Colonic mucosa (tissue), 4 donors: Measurements from ENCODE around the gene SURF1. TPM values are rescaled to one million over a fixed set of nuclear protein-coding genes. Genes with fewer than 3 reads are reported as not detected.
"Not testable (repeated sequence)": the region's sequence is repeated elsewhere in the genome, so short reads cannot be mapped to it uniquely, and the experiment has no call there.

Source experiments
- DNase-seq: peaks from one replicate; pipeline ENCODE4 v3.0.0-alpha.2; 2020
- H3K27ac ChIP-seq: fragments of 200-600 bp; one replicate; pipeline ENCODE4 v1.8.0; 2021
- H3K27me3 ChIP-seq: fragments of 200-600 bp; one replicate; pipeline ENCODE4 v1.8.0; 2021
- H3K36me3 ChIP-seq: fragments of 200-600 bp; one replicate; pipeline ENCODE4 v1.8.0; 2021
- H3K4me1 ChIP-seq: fragments of 200-600 bp; one replicate; pipeline ENCODE4 v1.8.0; 2021; ENCODE audit warnings: mild to moderate bottlenecking
- H3K4me3 ChIP-seq: fragments of 200-600 bp; one replicate; pipeline ENCODE4 v1.8.0; 2021
- H3K9ac ChIP-seq, 2 donors: one replicate each; pipeline ENCODE4 v1.7.0; 2013; ENCODE audit warnings: control low read depth in 2 of 2, low read depth in 2 of 2, low read length in 2 of 2
- H3K9me3 ChIP-seq: fragments of 200-600 bp; one replicate; pipeline ENCODE4 v1.8.0; 2021
- intact Hi-C: fragments of 100-400 bp; cut with DNase I; formaldehyde crosslinking; loops from one replicate; pipeline ENCODE4 v1.14.1; 2022
- total RNA-seq, 2 donors: library from RNA; stranded (reverse); fragmentation: NEBNext Ultra II Directional in 1 of 2; extraction: Animal tissue kit (Norgen Biotek cat#: 25700) in 1 of 2; gene quantifications; one replicate each; pipeline ENCODE4 v1.2.1, GENCODE V29; 2021
- TF ChIP-seq, protein P1 (sequence below): fragments of 200-600 bp; IDR thresholded peaks from one replicate; pipeline ENCODE4 v1.8.0; 2022; ENCODE audit warnings: antibody characterized with exemption, mild to moderate bottlenecking
- donor health status: healthy.
- donor health status: DM: no; HTN: no; CAD: no.
- donor health status: DM: no; HTN: no; CAD: no.

SURF1 gene
- total RNA-seq, 2 donors from 2014 or later: 63.3 to 66.7 TPM

DNA sequence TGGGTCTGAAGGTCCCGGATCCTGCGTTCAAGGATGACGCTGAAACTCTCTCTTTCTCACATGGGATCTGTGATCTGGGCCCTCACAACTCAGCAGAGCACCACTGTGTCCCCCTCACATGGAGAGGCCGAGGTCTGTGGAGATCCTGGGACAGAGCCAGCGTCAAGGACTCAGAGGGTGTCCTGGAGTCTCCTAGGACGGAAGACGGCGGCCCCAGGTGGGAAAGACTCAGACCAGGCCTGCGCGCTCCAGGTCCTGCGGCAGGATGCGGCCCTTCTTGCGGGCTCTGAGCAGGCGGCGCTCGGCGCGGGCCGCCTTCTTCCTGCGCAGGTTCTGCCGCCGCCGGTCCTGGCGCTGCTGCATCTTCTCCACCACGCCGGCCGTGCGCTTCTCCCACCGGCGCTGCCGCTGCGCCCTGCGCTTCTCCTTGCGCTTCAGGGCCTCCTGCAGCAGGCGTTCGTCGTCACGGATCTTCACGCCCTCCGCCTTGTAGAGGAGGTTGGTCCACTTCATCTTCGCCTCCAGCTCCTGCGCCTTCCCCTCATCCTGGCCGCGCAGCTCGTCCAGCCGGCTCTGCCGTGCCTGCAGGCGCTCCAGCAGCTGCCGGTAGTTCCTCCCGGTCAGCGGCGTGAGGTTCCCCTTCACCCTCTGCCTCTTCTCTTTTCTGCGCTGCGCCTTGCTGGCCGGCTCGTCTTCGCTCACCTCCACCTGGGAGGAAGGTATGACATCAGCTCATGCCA lies 24.5 kb downstream of the SURF1 start:
- intact Hi-C loops: no loop called here
- no peak overlapping the region for H3K27ac ChIP-seq
- DNase-seq: no peak
- H3K36me3 ChIP-seq: peaks cover 29% of the 10 kb centered on the region
- no peak overlapping the region for H3K4me3 ChIP-seq
- H3K9ac ChIP-seq: no peak overlapping the region
- H3K9me3 ChIP-seq: no peaks in the 10 kb centered on the region
- TF ChIP-seq, protein P1, sequence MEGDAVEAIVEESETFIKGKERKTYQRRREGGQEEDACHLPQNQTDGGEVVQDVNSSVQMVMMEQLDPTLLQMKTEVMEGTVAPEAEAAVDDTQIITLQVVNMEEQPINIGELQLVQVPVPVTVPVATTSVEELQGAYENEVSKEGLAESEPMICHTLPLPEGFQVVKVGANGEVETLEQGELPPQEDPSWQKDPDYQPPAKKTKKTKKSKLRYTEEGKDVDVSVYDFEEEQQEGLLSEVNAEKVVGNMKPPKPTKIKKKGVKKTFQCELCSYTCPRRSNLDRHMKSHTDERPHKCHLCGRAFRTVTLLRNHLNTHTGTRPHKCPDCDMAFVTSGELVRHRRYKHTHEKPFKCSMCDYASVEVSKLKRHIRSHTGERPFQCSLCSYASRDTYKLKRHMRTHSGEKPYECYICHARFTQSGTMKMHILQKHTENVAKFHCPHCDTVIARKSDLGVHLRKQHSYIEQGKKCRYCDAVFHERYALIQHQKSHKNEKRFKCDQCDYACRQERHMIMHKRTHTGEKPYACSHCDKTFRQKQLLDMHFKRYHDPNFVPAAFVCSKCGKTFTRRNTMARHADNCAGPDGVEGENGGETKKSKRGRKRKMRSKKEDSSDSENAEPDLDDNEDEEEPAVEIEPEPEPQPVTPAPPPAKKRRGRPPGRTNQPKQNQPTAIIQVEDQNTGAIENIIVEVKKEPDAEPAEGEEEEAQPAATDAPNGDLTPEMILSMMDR: no peak
- no peaks in the 10 kb centered on the region for H3K27me3 ChIP-seq
- peaks cover 18% of the 10 kb centered on the region for H3K4me1 ChIP-seq

DNA sequence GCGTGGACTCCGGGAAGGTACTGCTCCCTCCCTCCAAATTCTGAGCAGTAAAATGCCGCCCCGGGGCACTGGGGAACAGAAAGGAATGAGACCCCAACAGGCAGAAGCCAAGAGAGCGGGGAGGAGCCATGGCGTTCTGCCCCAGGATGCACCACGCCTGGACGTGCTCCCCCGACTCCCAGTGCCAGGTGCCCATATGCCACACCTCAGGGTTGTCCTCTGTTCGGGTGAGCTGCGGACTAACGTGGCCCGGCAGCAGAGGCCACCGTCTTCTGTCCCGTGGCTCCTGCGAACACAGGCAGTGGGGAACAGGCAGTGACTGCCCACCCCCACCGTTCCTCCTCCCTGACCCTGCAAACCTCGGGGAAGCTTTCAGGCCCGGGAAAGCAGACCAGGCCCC lies 25.1 kb downstream of the SURF1 start:
- TF ChIP-seq, protein P1: no peak
- intact Hi-C loops: no loop called here
- H3K4me3 ChIP-seq: no peak overlapping the region
- peaks cover 29% of the 10 kb centered on the region for H3K36me3 ChIP-seq
- H3K9me3 ChIP-seq: no peaks in the 10 kb centered on the region
- H3K9ac ChIP-seq: no peak overlapping the region
- H3K27me3 ChIP-seq: no peaks in the 10 kb centered on the region
- DNase-seq: no peak
- H3K27ac ChIP-seq: no peak overlapping the region
- peaks cover 18% of the 10 kb centered on the region for H3K4me1 ChIP-seq

DNA sequence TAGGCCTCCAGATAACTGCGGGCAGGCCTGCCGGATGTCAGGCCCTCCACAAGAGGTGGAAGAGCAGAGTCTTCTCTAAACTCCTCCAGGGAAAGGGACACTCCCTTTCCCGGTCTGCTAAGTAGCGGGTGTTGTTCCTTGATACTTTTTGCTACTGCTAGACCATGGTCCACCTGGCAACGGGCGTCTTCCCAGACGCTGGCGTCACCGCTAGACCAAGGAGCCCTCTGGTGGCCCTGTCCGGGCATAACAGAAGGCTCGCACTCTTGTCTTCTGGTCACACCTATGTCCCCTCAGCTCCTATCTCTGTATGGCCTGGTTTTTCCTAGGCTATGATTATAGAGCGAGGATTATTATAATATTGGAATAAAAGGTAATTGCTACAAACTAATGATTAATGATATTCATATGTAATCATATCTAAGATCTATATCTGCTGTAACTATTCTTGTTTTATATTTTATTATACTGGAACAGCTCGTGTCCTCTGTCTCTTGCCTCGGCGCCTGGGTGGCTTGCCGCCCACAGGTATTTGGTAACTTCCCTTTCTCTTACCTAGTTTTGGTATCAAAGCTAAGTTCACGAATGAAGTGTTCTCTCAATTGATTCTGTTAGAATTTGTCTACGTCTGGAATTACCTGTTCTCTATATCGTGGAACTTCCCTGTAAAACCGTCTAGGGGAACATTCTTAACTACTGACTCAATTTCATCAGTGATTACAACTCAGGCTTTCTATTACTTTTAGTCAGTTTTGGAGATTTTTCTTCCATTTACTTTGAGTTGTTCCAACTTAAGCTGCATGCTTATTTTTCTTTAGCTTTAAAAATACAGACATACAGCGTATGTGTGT lies 26.8 kb downstream of the SURF1 start:
- not testable (repeated sequence) for H3K9me3 ChIP-seq, H3K4me3 ChIP-seq, H3K27me3 ChIP-seq, H3K27ac ChIP-seq, H3K9ac ChIP-seq
- H3K4me1 ChIP-seq: peaks cover 10% of the 10 kb centered on the region
- peaks cover 29% of the 10 kb centered on the region for H3K36me3 ChIP-seq
- intact Hi-C loops: loop anchor here (2.0 to 10.0 kb wide), 2 partner anchors 95 to 143 kb away; no protein-coding TSS in a partner anchor
- TF ChIP-seq, protein P1: peak; percentile 64
- peak; percentile 52 for DNase-seq

DNA sequence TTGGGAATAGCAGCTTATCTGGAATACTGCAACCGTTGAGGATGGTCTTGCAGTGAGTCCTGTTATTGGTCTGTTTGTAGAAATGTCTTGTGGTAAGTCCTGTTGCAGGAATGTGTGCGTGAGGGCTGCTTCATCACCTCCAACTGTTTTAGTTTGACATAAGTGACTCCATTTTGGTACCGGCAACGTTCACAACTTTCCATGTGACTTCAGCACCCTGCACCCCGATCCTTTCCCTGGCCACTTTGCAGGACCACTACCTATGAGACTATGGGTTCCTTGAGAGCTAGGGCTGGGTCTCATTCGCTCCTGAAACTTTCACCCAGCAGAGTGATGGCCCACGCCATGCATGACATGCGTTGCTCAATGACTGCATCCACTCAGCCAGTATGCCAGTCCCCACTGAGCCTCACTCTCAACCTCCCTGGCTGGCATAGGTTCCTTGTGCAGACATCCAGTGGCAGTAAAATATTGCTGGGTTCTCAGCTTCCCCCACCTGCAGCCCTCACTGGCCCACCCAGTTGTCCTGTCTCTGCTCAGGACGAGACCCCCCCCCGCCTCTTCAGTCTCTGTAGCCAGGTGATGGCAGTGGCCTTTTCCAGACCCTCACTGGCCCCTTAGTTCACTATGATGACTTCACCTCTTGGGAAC lies 28.3 kb downstream of the SURF1 start:
- no peaks in the 10 kb centered on the region for H3K9me3 ChIP-seq
- no peak for DNase-seq

DNA sequence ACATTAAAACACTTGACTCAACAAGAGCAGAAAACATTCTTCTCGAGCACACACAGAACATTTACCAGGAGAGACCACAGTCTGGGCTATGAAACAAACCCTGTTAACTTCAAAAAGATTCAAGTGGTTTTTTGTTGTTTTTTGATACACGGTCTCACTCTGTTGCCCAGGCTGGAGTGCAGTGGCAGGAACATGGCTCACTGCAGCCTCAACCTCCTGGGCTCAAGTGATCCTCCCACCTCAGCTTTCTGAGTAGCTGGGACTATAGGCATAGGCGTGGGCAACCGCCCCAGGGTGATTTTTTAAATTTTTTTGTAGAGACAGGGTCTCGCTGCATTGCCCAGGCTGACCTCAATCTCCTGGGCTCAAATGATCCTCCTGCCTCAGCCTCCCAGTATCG lies 29.3 kb downstream of the SURF1 start:
- H3K4me1 ChIP-seq, H3K9ac ChIP-seq, H3K4me3 ChIP-seq, H3K9me3 ChIP-seq, DNase-seq, H3K27me3 ChIP-seq, H3K27ac ChIP-seq: not testable (repeated sequence)
- peaks cover 14% of the 10 kb centered on the region for H3K36me3 ChIP-seq
- intact Hi-C loops: loop anchor here (10.0 kb wide), 1 partner anchor 92 kb away; no protein-coding TSS in a partner anchor

More for the DNA sequence above, 28.3 kb downstream of the SURF1 start:
- Histone ChIP-seq H3K4me1 (no peaks in the 10 kb centered on the region), H3K27me3 (no peaks in the 10 kb centered on the region), H3K27ac (no peak overlapping the region), H3K36me3 (peaks cover 22% of the 10 kb centered on the region), H3K9ac (no peak overlapping the region), H3K4me3 (no peak overlapping the region)
- TF ChIP-seq, protein P1: no peak
- intact Hi-C loops: loop anchor here (2.0 to 10.0 kb wide), 2 partner anchors 93 to 141 kb away; no protein-coding TSS in a partner anchor
